GM13976 (cell line): Measurements from ENCODE around the gene LTO1.
"Not testable (repeated sequence)": the region's sequence is repeated elsewhere in the genome, so short reads cannot be mapped to it uniquely, and the experiment has no call there.

ENCODE experiments used
- DNase-seq: peaks from one replicate; pipeline ENCODE4 v3.0.0; 2012; ENCODE audit warnings: low spot score
- CTCF ChIP-seq: IDR thresholded peaks from 2 replicates; pipeline ENCODE4 v1.5.1; 2012; ENCODE audit warnings: borderline replicate concordance, mild to moderate bottlenecking; ENCODE audit not compliant: insufficient read depth; ENCODE audit errors: extremely low read depth, missing control alignments, control extremely low read depth
- in situ Hi-C: fragments of 300-500 bp; cut with MboI; formaldehyde crosslinking; loops from one replicate; pipeline ENCODE4 v1.12.0; 2022; ENCODE audit warnings: low sequenced_read_pairs, mixed read lengths, inconsistent platforms; ENCODE audit not compliant: unreplicated experiment

The LTO1 gene

GRCh38 chr11:69632900-69633299, 42.3 kb downstream of the LTO1 start:
- in situ Hi-C loops: loop anchor here (25.0 kb wide), 1 partner anchor 346 kb away; the partner anchor contains the start of gene MYEOV
- no peak for TF ChIP-seq CTCF
- DNase-seq: no peak

- DNase-seq: no peak
- in situ Hi-C loops: loop anchor here (25.0 kb wide), 1 partner anchor 343 kb away; the partner anchor contains the start of gene MYEOV
These were observed 44.7 kb downstream of the LTO1 start for GRCh38 chr11:69630424-69630823.

GRCh38 chr11:69630017-69630416, 45.1 kb downstream of the LTO1 start:
- in situ Hi-C loops: loop anchor here (25.0 kb wide), 1 partner anchor 343 kb away; the partner anchor contains the start of gene MYEOV
- DNase-seq: no peak
- no peak for TF ChIP-seq CTCF

More at GRCh38 chr11:69630424-69630823, 44.7 kb downstream of the LTO1 start:
- TF ChIP-seq CTCF: no peak

- in situ Hi-C loops: loop anchor here (25.0 kb wide), 1 partner anchor 340 kb away; the partner anchor contains the start of gene MYEOV
- TF ChIP-seq CTCF: no peak
These were observed 47.6 kb downstream of the LTO1 start for GRCh38 chr11:69627551-69627950.

GRCh38 chr11:69625476-69625875, 49.7 kb downstream of the LTO1 start:
- DNase-seq: no peak
- in situ Hi-C loops: loop anchor here (25.0 kb wide), 1 partner anchor 338 kb away; the partner anchor contains the start of gene MYEOV
- no peak for TF ChIP-seq CTCF

More at GRCh38 chr11:69627551-69627950, 47.6 kb downstream of the LTO1 start:
- no peak for DNase-seq

- in situ Hi-C loops: no loop called here
- DNase-seq: no peak
- no peak for TF ChIP-seq CTCF
These were observed 50.9 kb downstream of the LTO1 start for GRCh38 chr11:69624293-69624692.

- in situ Hi-C loops, DNase-seq: not testable (repeated sequence)
These were observed 53.0 kb downstream of the LTO1 start for GRCh38 chr11:69622097-69622681.
